K562 (cell line): Measurements from ENCODE around the gene TOGARAM2. TPM values are rescaled to one million over a fixed set of nuclear protein-coding genes. Genes with fewer than 3 reads are reported as not detected.

Experiments used
- ATAC-seq: fragments of 200-7000 bp; cut with Tn5 transposase; 3 replicates; pipeline ENCODE4 v1.9.1; 2020; ENCODE audit warnings: moderate library complexity
- BruUV-seq: library from RNA; stranded (reverse); fragments of 400-500 nt; replicated peaks from 2 replicates; lab custom pipeline; 2021; lab: Mats Ljungman, UMichigan
- CTCF ChIA-PET: fragments of 300-600 bp; formaldehyde crosslinking; extraction: SDS; loops from one replicate; lab custom pipeline; 2021; ENCODE audit warnings: low intra/inter-chr PET ratio; lab: Yijun Ruan, JAX
- POLR2A ChIA-PET: fragments of 300-600, 350-650 bp; sonication (Branson Sonifier 250); formaldehyde crosslinking; extraction: SDS; loops from one replicate; lab custom pipeline; 2021; ENCODE audit warnings: antibody characterized with exemption, inconsistent platforms; lab: Yijun Ruan, JAX
- DNase-seq, 4 experiments: peaks; one replicate each; pipeline versions ENCODE4 v3.0.0 to v3.0.0-alpha.2; 2011 to 2018; ENCODE audit warnings: low spot score in 3 of 4, mixed read lengths in 3 of 4; ENCODE audit errors: extremely low read depth in 1 of 4
- FAIRE-seq: peaks from 2 replicates; lab custom pipeline; 2011; peaks lifted over from hg19 to GRCh38; lab: Jason Lieb, UNC
- H2AFZ ChIP-seq: 2 replicates; pipeline ENCODE4 v1.6.0; 2011; ENCODE audit warnings: low read depth, low read length, control low read depth, inconsistent platforms
- H3K27ac ChIP-seq: fragments of 200-600 bp; 3 replicates; pipeline ENCODE4 v1.8.0; 2011; ENCODE audit warnings: low read depth, mild to moderate bottlenecking, control low read depth, inconsistent platforms, low read length, moderate library complexity, mixed read lengths; ENCODE audit errors: extremely low read depth
- H3K27me3 ChIP-seq, 2 experiments: fragments of 300-600 bp in 1 of 2; 2 replicates in 1 of 2; 3 replicates in 1 of 2; pipeline versions ENCODE4 v1.6.0 to v1.8.0; 2011; ENCODE audit warnings: inconsistent platforms in 2 of 2, low read length in 2 of 2, mild to moderate bottlenecking in 1 of 2, mixed read lengths in 1 of 2, moderate library complexity in 1 of 2; ENCODE audit not compliant: control insufficient read depth in 2 of 2, insufficient read depth in 2 of 2
- H3K36me3 ChIP-seq: fragments of 300-600 bp; 3 replicates; pipeline ENCODE4 v1.8.0; 2011; ENCODE audit warnings: mild to moderate bottlenecking, low read length, inconsistent platforms; ENCODE audit not compliant: control insufficient read depth, insufficient read depth
- H3K4me1 ChIP-seq, 2 experiments: fragments of 200-600 bp in 1 of 2; replicated peaks in 1 of 2; 2 replicates in 1 of 2; 3 replicates in 1 of 2; pipeline versions ENCODE4 v1.5.1 to v1.8.0; 2011; ENCODE audit warnings: inconsistent platforms in 2 of 2, low read length in 2 of 2, mild to moderate bottlenecking in 1 of 2, mixed read lengths in 1 of 2, moderate library complexity in 1 of 2; ENCODE audit not compliant: control insufficient read depth in 2 of 2, insufficient read depth in 2 of 2
- H3K4me2 ChIP-seq: 2 replicates; pipeline ENCODE4 v1.6.1; 2011; ENCODE audit warnings: low read length, control low read depth, inconsistent platforms, mixed read lengths; ENCODE audit not compliant: insufficient read depth
- H3K4me3 ChIP-seq: fragments of 200-600 bp; sonication (generic), shearing (Covaris generic); 2 replicates; pipeline ENCODE4 v1.5.1; 2016; ENCODE audit warnings: control low read depth, inconsistent platforms
- H3K79me2 ChIP-seq: fragments of 200-600 bp; 3 replicates; pipeline ENCODE4 v1.8.0; 2011; ENCODE audit warnings: low read length, inconsistent platforms; ENCODE audit not compliant: control insufficient read depth, insufficient read depth
- H3K9ac ChIP-seq, 2 experiments: 2 replicates each; pipeline versions ENCODE4 v1.6.0 to v1.6.1; 2011; ENCODE audit warnings: low read depth in 2 of 2, low read length in 2 of 2, control low read depth in 1 of 2, inconsistent platforms in 1 of 2, mild to moderate bottlenecking in 1 of 2, mixed read lengths in 1 of 2; ENCODE audit not compliant: insufficient read depth in 1 of 2
- H3K9me1 ChIP-seq: one replicate; pipeline ENCODE4 v1.6.0; 2011; ENCODE audit warnings: inconsistent platforms, mild to moderate bottlenecking, low read length, moderate library complexity; ENCODE audit not compliant: control insufficient read depth, insufficient read depth
- H3K9me3 ChIP-seq: replicated peaks from 2 replicates; pipeline ENCODE4 v1.5.1; 2011; ENCODE audit warnings: low read depth, low read length, inconsistent platforms; ENCODE audit not compliant: control insufficient read depth, insufficient read depth
- H4K20me1 ChIP-seq: replicated peaks from 2 replicates; pipeline ENCODE4 v1.6.1; 2011; ENCODE audit warnings: low read length, inconsistent platforms, mixed read lengths; ENCODE audit not compliant: control insufficient read depth, insufficient read depth
- FIP1L1 ChIP-seq: fragments of 200-400 bp; formaldehyde crosslinking; IDR thresholded peaks from 2 replicates; pipeline ENCODE4 v1.6.1; 2018; ENCODE audit warnings: mild to moderate bottlenecking, low read depth, low read length; ENCODE audit not compliant: poor library complexity, severe bottlenecking
- HLTF ChIP-seq: fragments of 450-650 bp; IDR thresholded peaks from 2 replicates; pipeline ENCODE4 v1.6.1; 2016
- IRF9 ChIP-seq: fragments of 450-650 bp; IDR thresholded peaks from 2 replicates; pipeline ENCODE4 v1.6.1; 2016; ENCODE audit warnings: missing biosample characterization, missing genetic modification characterization
- LEF1 ChIP-seq: fragments of 450-650 bp; IDR thresholded peaks from 2 replicates; pipeline ENCODE4 v1.6.1; 2016; ENCODE audit warnings: mild to moderate bottlenecking
- MBD2 ChIP-seq: sonication (generic); IDR thresholded peaks from 2 replicates; pipeline ENCODE4 v1.6.1; 2016; ENCODE audit warnings: low read depth, borderline replicate concordance
- MCM3 ChIP-seq: fragments of 450-650 bp; IDR thresholded peaks from 2 replicates; pipeline ENCODE4 v1.6.1; 2016
- MTA2 ChIP-seq: fragments of 450-650 bp; IDR thresholded peaks from 2 replicates; pipeline ENCODE4 v1.6.1; 2016; ENCODE audit warnings: low read depth
- MXI1 ChIP-seq: IDR thresholded peaks from 2 replicates; pipeline ENCODE4 v1.6.1; 2011; ENCODE audit warnings: low read depth, mild to moderate bottlenecking, improper control_type of control experiment, low read length
- NBN ChIP-seq: fragments of 450-650 bp; IDR thresholded peaks from 2 replicates; pipeline ENCODE4 v1.6.1; 2016; ENCODE audit warnings: low read depth, mild to moderate bottlenecking
- NFE2 ChIP-seq: IDR thresholded peaks from 2 replicates; pipeline ENCODE4 v1.6.1; 2014; ENCODE audit warnings: antibody characterized with exemption, low read depth
- PYGO2 ChIP-seq: fragments of 450-650 bp; IDR thresholded peaks from 2 replicates; pipeline ENCODE4 v1.6.1; 2016; ENCODE audit warnings: mild to moderate bottlenecking, missing genetic modification characterization, moderate library complexity, missing compliant biosample characterization
- SLC30A9 ChIP-seq: fragments of 250-450 bp; sonication (Bioruptor Pico); IDR thresholded peaks from 2 replicates; pipeline ENCODE4 v1.8.0; 2022; ENCODE audit warnings: mild to moderate bottlenecking, moderate library complexity
- ZNF41 ChIP-seq: fragments of 250-450 bp; sonication (Bioruptor Pico); conservative IDR thresholded peaks from 2 replicates; pipeline ENCODE4 v1.4.0; 2020; ENCODE audit warnings: mild to moderate bottlenecking
- WGBS: fragments of 100-300 bp; shearing (Covaris generic); methylation state at CpG from one replicate; pipeline ENCODE4 v1.1.6; 2016; ENCODE audit warnings: low coverage, mixed read lengths; ENCODE audit not compliant: insufficient coverage; ENCODE audit errors: missing lambda C conversion rate; 5-methylcytosine and 5-hydroxymethylcytosine counted together
- in situ Hi-C: fragments of 300-500 bp; cut with MboI; formaldehyde crosslinking; loops from 4 replicates; pipeline ENCODE4 v1.15.0; 2018; ENCODE audit warnings: inconsistent platforms, mixed read lengths
- intact Hi-C: fragments of 100-400 bp; cut with micrococcal nuclease; formaldehyde crosslinking; loops from 2 replicates; pipeline ENCODE4 v1.14.2; 2022
- polyA plus RNA-seq, 8 experiments: library from polyadenylated mRNA; depleted of rRNA in 4 of 8; stranded (reverse) in 5 of 8; unstranded in 3 of 8; fragments of >200 nt; fragmentation: Nextera tagmentation in 2 of 8; fragmentation: Illumina TruSeq in 1 of 8; extraction: Ambion mirVana in 2 of 8; extraction: Trizol in 1 of 8; gene quantifications; 2 replicates each; pipeline versions ENCODE4 v1.2.1 to v1.2.3, GENCODE V29; 2011 to 2014; ENCODE audit warnings: inconsistent platforms in 1 of 8, missing spikeins in 1 of 8
- total RNA-seq, 7 experiments: library from RNA; depleted of rRNA in 6 of 7; stranded (reverse); fragments of >200 nt in 6 of 7; fragmentation: Illumina TruSeq in 2 of 7; extraction: Trizol in 2 of 7; gene quantifications; 2 replicates each; pipeline versions ENCODE4 v1.2.1 to v1.2.3, GENCODE V29; 2011 to 2021; ENCODE audit warnings: low replicate concordance in 1 of 7

Gene TOGARAM2
- total and polyA plus RNA-seq, 9 of the 15 experiments (the other 6 are each of a cell fraction or from before 2014, with no cell fraction given), result not detected

GRCh38 chr2:29016504-29016903 lies 35.4 kb downstream of the TOGARAM2 start:
- ATAC-seq, result 0 out of 3 replicates have a peak, but pooled peaks have one; percentile 15
- Histone ChIP-seq H3K9me1 (peaks cover 4% of the 10 kb centered on the region), H3K79me2 (no peaks in the 10 kb centered on the region), H3K4me1 (peaks cover 0 to 3% of the 10 kb centered on the region in 2 experiments; a peak in 2 of 5 replicates), H4K20me1 (0 out of 2 replicates have a peak, but pooled peaks cover 3% of the 10 kb centered on the region), H3K9ac (no peak overlapping the region), H2AFZ (no peak overlapping the region), H3K27ac (no peak overlapping the region), H3K9me3 (no peaks in the 10 kb centered on the region), H3K36me3 (no peaks in the 10 kb centered on the region), H3K27me3 (peaks cover 45 to 90% of the 10 kb centered on the region in 2 experiments), H3K4me3 (no peak overlapping the region), H3K4me2 (no peak overlapping the region)
- in situ Hi-C loops (no loop called here), intact Hi-C loops (no loop called here)
- CTCF ChIA-PET, result no interaction called here
- 0% methylated on average over 5 of the region's 5 CpGs for WGBS
- no TSS peak for BruUV-seq
- no peak for FAIRE-seq
- TF ChIP-seq MTA2 (no peak), IRF9 (tag) (no peak), NFE2 (no peak), MBD2 (no peak), ZNF41 (CRISPR knock-in tag) (no peak), LEF1 (no peak), PYGO2 (tag) (no peak), FIP1L1 (no peak), MXI1 (no peak), NBN (no peak), HLTF (no peak), SLC30A9 (no peak), MCM3 (no peak)
- POLR2A ChIA-PET, result interaction anchor here (0.6 to 1.4 kb wide), 3 partner anchors 10 to 197 kb away, joined by 3 to 5 read pairs (median 4); no protein-coding TSS in a partner anchor
- no peak for DNase-seq
